PC-3 (cell line): Measurements from ENCODE around the gene ADGRV1. TPM values are rescaled to one million over a fixed set of nuclear protein-coding genes. Genes with fewer than 3 reads are reported as not detected.

Experiments used
- ATAC-seq: fragments of 200-7000 bp; cut with Tn5 transposase; 2 replicates; pipeline ENCODE4 v1.9.1; 2020; ENCODE audit warnings: mild to moderate bottlenecking, moderate library complexity
- BruUV-seq: library from RNA; stranded (reverse); fragments of 400-500 nt; replicated peaks from 2 replicates; lab custom pipeline; 2021; lab: Mats Ljungman, UMichigan
- CTCF ChIA-PET: fragments of 300-600 bp; sonication (Branson Sonifier 250); formaldehyde crosslinking; loops from one replicate; lab custom pipeline; 2022; ENCODE audit warnings: antibody characterized with exemption; lab: Charles Lee
- POLR2A ChIA-PET: fragments of 300-600 bp; sonication (Branson Sonifier 250); formaldehyde crosslinking; loops from one replicate; lab custom pipeline; 2022; ENCODE audit warnings: antibody characterized with exemption; ENCODE audit not compliant: unreplicated experiment; lab: Charles Lee
- DNase-seq: peaks from one replicate; pipeline ENCODE4 v3.0.0-alpha.2; 2015
- H2AFZ ChIP-seq: fragments of 300-600 bp; sonication (generic); 2 replicates; pipeline ENCODE4 v1.6.0; 2016; ENCODE audit warnings: antibody characterized with exemption, low read length
- H3F3A ChIP-seq: fragments of 300-600 bp; sonication (generic); one replicate; pipeline ENCODE4 v1.6.0; 2017; ENCODE audit warnings: antibody characterized with exemption, low read length, control low read depth, mild to moderate bottlenecking; ENCODE audit not compliant: unreplicated experiment
- H3K27ac ChIP-seq: fragments of 300-600 bp; sonication (generic); 2 replicates; pipeline ENCODE4 v1.5.1; 2016; ENCODE audit warnings: mild to moderate bottlenecking, low read length
- H3K27me3 ChIP-seq: fragments of 300-600 bp; sonication (generic); 2 replicates; pipeline ENCODE4 v1.6.1; 2016; ENCODE audit warnings: low read length, mixed read lengths
- H3K36me3 ChIP-seq: fragments of 300-600 bp; sonication (generic); 2 replicates; pipeline ENCODE4 v1.6.1; 2016; ENCODE audit warnings: low read depth, mixed run types, low read length, mixed read lengths
- H3K4me1 ChIP-seq: fragments of 300-600 bp; sonication (generic); 2 replicates; pipeline ENCODE4 v1.5.1; 2016; ENCODE audit warnings: low read length; ENCODE audit not compliant: insufficient read depth
- H3K4me2 ChIP-seq: fragments of 300-600 bp; sonication (generic); 2 replicates; pipeline ENCODE4 v1.6.0; 2016; ENCODE audit warnings: low read length
- H3K4me3 ChIP-seq: fragments of 300-600 bp; sonication (generic); 2 replicates; pipeline ENCODE4 v1.5.1; 2016; ENCODE audit warnings: mild to moderate bottlenecking, low read length, mixed read lengths
- H3K79me2 ChIP-seq: fragments of 300-600 bp; sonication (generic); 2 replicates; pipeline ENCODE4 v1.6.1; 2017; ENCODE audit warnings: low read length, mixed read lengths
- H3K9ac ChIP-seq: fragments of 300-600 bp; sonication (generic); 2 replicates; pipeline ENCODE4 v1.6.0; 2016; ENCODE audit warnings: mild to moderate bottlenecking, low read length
- H3K9me2 ChIP-seq: fragments of 300-600 bp; sonication (generic); replicated peaks from 2 replicates; pipeline ENCODE4 v1.6.1; 2016; ENCODE audit warnings: mixed run types, low read length, mixed read lengths
- H3K9me3 ChIP-seq: fragments of 300-600 bp; sonication (generic); 2 replicates; pipeline ENCODE4 v1.6.1; 2016; ENCODE audit warnings: low read length, mixed read lengths
- H4K20me1 ChIP-seq: fragments of 300-600 bp; sonication (generic); 2 replicates; pipeline ENCODE4 v1.6.1; 2016; ENCODE audit warnings: low read length, mixed read lengths
- EZH2 ChIP-seq: fragments of 300-600 bp; sonication (generic); IDR thresholded peaks from one replicate; pipeline ENCODE4 v1.6.1; 2017; ENCODE audit warnings: antibody characterized with exemption, mild to moderate bottlenecking, low read length; ENCODE audit not compliant: unreplicated experiment
- EZH2phosphoT487 ChIP-seq: fragments of 300-600 bp; sonication (generic); IDR thresholded peaks from 2 replicates; pipeline ENCODE4 v1.6.1; 2018; ENCODE audit warnings: mild to moderate bottlenecking, antibody characterized with exemption, low read length, borderline replicate concordance
- intact Hi-C: fragments of 100-400 bp; cut with micrococcal nuclease; formaldehyde crosslinking; loops from 2 replicates; pipeline ENCODE4 v1.9.0; 2023
- total RNA-seq: library from RNA; depleted of rRNA; stranded (reverse); fragments of >200 nt; gene quantifications from 2 replicates; pipeline ENCODE4 v1.2.3, GENCODE V29; 2014
- TF ChIP-seq, protein P1 (sequence below): fragments of 300-600 bp; sonication (generic); conservative IDR thresholded peaks from 2 replicates; pipeline ENCODE4 v1.5.1; 2017; ENCODE audit warnings: antibody characterized with exemption, low read depth, mild to moderate bottlenecking, low read length

The ADGRV1 gene
- total RNA-seq, 1 experiment from 2014 or later, result 22.7 TPM

DNA sequence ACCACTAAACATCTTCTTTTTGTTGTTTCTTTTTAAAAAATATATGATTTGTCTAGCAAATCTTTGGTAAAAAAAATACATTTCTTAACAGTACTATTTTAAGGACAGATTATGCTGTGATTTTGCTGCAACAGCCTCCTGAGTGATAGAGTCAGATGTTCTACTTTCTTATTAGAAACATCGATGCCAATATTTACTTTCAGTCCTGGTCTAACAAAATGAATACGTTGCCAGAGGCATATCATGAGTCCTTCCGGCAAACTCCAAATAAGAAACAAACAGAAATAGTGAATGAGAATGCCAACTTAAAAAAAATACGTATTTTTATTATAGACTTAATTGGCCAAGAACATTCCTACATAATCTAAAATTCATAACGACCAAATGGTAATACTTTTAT is 371.5 kb downstream of the ADGRV1 start:
- POLR2A ChIA-PET, result no interaction called here

DNA sequence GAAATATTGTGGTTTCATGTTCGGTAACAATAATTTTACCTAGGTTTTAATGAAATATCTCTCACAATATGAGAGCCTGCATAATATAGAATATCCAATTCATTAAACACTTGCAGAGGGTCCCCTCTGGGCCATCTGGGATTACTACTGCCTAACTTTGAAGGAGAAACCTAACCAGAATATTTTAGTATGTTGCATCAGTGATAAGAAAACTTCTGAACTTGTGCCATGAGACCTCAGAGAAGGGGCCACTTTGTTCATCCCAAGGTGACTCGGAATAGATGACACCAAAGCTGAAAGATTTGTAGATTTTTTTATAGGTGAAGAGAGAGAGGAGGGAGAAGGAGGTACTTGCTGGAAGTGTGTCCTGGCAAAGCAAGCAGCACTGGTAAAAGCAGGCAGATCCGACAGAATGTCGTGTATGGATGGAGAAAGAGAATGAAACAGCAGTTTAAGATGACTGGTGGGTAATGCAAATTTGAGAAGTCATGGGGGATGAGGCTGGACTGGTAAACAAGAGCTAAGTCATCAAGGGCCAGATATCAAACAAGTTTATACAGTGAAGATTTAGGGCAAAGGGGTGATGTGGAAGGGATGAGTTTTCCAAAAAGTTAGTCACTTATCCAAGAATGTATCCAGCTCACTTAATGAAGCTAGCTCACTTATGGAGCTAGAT is 372.3 kb downstream of the ADGRV1 start:
- Histone ChIP-seq H3K79me2 (no peaks in the 10 kb centered on the region), H3K4me3 (peak overlapping the region; percentile 15; the same call in 1 of the 2 replicates), H3F3A (no peaks in the 10 kb centered on the region), H3K9me2 (no peaks in the 10 kb centered on the region), H3K4me1 (peaks cover 24% of the 10 kb centered on the region), H3K9ac (0 out of 2 replicates have a peak overlapping the region, but pooled peaks have one; percentile 2), H3K27me3 (no peaks in the 10 kb centered on the region), H3K4me2 (peak overlapping the region; percentile 62), H2AFZ (peak overlapping the region; percentile 15; the same call in 1 of the 2 replicates), H3K36me3 (no peaks in the 10 kb centered on the region), H3K27ac (peak overlapping the region; percentile 49), H4K20me1 (no peaks in the 10 kb centered on the region), H3K9me3 (no peaks in the 10 kb centered on the region)
- TF ChIP-seq EZH2 (no peak), EZH2phosphoT487 (no peak)
- TF ChIP-seq, protein P1, sequence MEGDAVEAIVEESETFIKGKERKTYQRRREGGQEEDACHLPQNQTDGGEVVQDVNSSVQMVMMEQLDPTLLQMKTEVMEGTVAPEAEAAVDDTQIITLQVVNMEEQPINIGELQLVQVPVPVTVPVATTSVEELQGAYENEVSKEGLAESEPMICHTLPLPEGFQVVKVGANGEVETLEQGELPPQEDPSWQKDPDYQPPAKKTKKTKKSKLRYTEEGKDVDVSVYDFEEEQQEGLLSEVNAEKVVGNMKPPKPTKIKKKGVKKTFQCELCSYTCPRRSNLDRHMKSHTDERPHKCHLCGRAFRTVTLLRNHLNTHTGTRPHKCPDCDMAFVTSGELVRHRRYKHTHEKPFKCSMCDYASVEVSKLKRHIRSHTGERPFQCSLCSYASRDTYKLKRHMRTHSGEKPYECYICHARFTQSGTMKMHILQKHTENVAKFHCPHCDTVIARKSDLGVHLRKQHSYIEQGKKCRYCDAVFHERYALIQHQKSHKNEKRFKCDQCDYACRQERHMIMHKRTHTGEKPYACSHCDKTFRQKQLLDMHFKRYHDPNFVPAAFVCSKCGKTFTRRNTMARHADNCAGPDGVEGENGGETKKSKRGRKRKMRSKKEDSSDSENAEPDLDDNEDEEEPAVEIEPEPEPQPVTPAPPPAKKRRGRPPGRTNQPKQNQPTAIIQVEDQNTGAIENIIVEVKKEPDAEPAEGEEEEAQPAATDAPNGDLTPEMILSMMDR, result no peak
- BruUV-seq, result no TSS peak
- CTCF ChIA-PET, result interaction anchor here (0.5 to 1.0 kb wide), 3 partner anchors 63 to 160 kb away, joined by 3 to 5 read pairs (median 4); no protein-coding TSS in a partner anchor
- DNase-seq (peak; percentile 60), ATAC-seq (peak; percentile 73)
- intact Hi-C loops, result loop anchor here (5.0 kb wide), 2 partner anchors 101 to 296 kb away; no protein-coding TSS in a partner anchor
- POLR2A ChIA-PET, result interaction anchor here (0.6 to 1.3 kb wide), 3 partner anchors 129 to 450 kb away, joined by 3 to 17 read pairs (median 3); no protein-coding TSS in a partner anchor

More for the DNA sequence above, 371.5 kb downstream of the ADGRV1 start:
- peak overlapping the region; percentile 50 for H3K4me3 ChIP-seq
- no peaks in the 10 kb centered on the region for H4K20me1 ChIP-seq
- H2AFZ ChIP-seq, result no peak overlapping the region
- TF ChIP-seq, protein P1, result no peak
- TF ChIP-seq EZH2 (no peak), EZH2phosphoT487 (no peak)
- H3K4me1 ChIP-seq, result peaks cover 24% of the 10 kb centered on the region
- H3K36me3 ChIP-seq, result no peaks in the 10 kb centered on the region
- no peaks in the 10 kb centered on the region for H3K79me2 ChIP-seq
- ATAC-seq, result no peak
- no peaks in the 10 kb centered on the region for H3K9me3 ChIP-seq
- CTCF ChIA-PET, result no interaction called here
- no peak for DNase-seq
- no TSS peak for BruUV-seq
- H3K9ac ChIP-seq, result no peak overlapping the region
- no peaks in the 10 kb centered on the region for H3F3A ChIP-seq
- H3K27me3 ChIP-seq, result no peaks in the 10 kb centered on the region
- peak overlapping the region; percentile 62 for H3K4me2 ChIP-seq
- no peak overlapping the region for H3K27ac ChIP-seq
- H3K9me2 ChIP-seq, result no peaks in the 10 kb centered on the region
- intact Hi-C loops, result loop anchor here (5.0 kb wide), 2 partner anchors 102 to 297 kb away; no protein-coding TSS in a partner anchor
